Iris pigment epithelial cell (primary cell): ENCODE data around the gene RABEP2.
A peak's percentile ranks its signal among the peaks of the same experiment; 100 is the strongest.
"Not testable (repeated sequence)": the region's sequence is repeated elsewhere in the genome, so short reads cannot be mapped to it uniquely, and the experiment has no call there.

Experiments
- DNase-seq: peaks from one replicate; pipeline ENCODE4 v3.0.0-alpha.2; 2011; ENCODE audit warnings: low read depth

Gene RABEP2

DNA sequence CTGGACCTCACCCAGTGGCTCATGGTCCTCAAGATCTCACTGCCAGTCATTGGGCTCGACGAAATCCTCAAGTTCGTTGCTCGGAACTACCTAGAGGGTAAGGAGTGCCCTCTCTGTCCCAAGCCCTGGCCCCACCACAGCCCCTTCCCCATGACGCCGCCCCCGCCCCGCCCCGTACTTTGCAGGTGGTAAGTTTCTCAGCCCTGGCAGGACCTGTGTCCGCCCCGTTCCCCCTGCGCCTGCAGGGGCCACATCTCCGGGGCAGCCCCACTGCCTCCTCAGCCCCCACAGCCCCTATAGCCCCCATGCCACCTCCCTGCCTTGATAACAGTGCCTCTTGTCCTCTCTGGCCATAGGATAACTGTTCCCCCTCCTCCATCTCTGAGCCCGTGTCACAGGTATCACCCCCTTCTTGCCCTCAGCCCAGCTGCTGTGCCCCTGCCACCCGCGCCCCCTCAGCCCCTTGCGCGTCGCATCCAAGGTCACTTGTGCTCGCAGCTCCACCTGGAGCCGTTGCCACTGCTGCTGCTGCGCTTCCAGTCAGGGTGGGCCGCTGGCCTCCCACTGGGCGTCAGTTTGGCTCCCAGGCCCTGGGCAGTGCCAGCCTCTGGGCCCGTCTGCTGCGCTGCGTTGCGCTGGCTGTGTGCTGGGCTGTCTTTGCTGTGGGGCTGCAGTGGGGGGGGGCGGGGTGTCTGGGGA is 21.5 kb downstream of the RABEP2 start:
- DNase-seq = no peak

DNA sequence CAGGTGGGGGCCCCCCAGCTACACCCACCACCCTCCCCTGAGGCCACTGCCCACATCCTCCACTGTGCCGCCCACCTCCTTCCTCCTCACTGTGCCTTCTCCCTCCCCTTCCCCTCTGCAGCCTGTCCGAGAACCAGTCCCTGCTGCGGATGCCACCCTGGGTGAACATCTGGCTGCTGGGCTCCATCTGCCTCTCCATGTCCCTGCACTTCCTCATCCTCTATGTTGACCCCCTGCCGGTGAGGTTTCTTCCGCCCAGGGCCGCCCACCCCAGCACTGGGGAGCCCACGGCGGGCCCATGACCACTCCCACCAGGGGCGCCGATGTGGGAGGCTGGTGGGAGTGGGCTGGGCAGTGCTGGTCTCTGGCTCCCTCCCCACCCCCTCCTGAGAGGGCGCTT is 22.1 kb downstream of the RABEP2 start:
- DNase-seq = no peak

DNA sequence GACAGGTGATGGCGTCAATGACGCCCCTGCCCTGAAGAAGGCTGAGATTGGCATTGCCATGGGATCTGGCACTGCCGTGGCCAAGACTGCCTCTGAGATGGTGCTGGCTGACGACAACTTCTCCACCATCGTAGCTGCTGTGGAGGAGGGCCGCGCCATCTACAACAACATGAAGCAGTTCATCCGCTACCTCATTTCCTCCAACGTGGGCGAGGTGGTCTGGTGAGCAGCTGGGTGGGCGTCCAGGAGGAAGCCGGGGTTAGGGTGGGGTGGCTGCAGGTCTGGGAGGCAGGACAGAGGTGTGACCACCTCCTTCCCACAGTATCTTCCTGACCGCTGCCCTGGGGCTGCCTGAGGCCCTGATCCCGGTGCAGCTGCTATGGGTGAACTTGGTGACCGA is 23.2 kb downstream of the RABEP2 start:
- no peak for DNase-seq

DNA sequence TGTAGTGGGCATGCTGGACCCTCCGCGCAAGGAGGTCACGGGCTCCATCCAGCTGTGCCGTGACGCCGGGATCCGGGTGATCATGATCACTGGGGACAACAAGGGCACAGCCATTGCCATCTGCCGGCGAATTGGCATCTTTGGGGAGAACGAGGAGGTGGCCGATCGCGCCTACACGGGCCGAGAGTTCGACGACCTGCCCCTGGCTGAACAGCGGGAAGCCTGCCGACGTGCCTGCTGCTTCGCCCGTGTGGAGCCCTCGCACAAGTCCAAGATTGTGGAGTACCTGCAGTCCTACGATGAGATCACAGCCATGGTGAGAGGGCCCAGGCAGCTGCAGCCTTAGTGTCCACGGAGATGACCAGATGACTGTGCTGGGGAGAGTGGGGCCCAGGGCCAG is 24.4 kb downstream of the RABEP2 start:
- no peak for DNase-seq

DNA sequence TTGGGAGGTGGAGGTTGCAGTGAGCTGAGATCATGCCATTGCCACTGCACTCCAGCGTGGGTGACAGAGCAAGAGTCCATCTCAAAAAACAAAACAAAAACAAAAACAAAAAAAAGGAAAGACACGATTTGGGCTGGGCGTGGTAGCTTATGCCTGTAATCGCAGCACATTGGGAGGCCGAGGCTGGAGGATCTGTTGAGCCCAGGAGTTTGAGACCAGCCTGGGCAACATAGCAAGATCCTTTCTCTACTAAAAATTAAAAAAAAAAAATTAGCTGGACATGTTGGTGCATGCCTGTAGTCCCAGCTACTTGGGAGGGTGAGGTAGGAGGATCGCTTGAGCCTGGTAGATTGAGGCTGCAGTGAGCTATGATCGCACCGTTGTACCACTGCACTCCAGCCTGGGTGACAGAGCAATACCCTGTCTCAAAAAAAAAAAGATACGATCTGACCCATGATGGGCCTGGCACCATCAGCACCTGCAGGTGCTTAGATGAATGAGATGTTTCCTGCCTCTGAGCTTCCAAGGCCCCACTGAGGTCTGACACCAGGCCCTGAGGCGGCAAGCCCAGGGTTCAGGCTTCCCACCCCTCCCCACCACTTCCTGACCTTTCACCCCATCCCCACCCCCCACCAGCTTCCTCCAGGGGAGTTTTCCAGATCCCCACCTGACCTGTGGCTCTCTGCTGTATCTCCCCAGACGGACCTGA is 25.0 kb downstream of the RABEP2 start:
- DNase-seq = no peak

DNA sequence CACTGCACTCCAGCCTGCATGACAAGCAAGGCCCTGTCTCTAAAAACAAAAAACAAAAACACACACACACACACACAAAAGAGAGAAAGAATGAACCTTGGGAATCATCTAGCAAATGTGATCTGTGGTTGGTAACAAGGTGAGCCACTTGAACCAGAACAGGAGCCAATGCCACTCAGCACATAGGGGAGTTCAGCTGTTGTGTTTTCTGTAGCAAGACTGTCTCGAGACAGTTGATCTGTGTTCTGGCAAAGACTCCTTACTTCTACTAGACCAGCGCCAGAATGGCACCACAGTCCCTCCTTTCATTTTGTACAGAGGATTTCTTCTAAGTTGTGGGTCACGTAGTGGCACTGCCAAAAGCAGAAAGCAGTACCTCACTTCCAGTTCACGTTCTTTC is 26.1 kb downstream of the RABEP2 start:
- DNase-seq = no peak

DNA sequence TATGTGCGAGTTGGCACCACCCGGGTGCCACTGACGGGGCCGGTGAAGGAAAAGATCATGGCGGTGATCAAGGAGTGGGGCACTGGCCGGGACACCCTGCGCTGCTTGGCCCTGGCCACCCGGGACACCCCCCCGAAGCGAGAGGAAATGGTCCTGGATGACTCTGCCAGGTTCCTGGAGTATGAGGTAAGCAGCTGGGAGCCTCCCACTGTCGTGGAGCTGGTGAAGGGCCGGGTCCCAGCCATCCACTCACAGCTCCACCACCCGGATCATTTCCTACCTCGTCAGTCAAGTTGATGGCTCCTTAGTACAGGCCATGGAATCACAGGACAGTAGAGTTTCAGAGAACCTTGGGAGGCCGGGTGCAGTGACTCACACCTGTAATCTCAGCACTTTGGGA is 26.8 kb downstream of the RABEP2 start:
- no peak for DNase-seq

DNA sequence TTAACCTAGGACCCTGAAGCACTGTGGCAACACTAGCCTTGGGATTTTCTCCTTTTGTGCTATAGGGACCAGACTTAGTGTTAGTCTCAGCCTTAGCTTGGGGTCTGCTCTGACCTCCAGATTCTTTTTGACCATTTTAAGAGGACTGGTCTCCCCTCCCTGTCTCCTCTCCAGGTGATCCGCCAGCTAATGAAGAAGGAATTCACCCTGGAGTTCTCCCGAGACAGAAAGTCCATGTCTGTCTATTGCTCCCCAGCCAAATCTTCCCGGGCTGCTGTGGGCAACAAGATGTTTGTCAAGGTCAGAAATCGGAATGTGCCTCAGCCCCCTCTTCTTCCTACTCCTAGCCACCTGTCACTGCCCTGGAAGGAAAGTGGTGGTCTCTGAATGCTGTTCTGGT is 27.2 kb downstream of the RABEP2 start:
- no peak for DNase-seq

DNA sequence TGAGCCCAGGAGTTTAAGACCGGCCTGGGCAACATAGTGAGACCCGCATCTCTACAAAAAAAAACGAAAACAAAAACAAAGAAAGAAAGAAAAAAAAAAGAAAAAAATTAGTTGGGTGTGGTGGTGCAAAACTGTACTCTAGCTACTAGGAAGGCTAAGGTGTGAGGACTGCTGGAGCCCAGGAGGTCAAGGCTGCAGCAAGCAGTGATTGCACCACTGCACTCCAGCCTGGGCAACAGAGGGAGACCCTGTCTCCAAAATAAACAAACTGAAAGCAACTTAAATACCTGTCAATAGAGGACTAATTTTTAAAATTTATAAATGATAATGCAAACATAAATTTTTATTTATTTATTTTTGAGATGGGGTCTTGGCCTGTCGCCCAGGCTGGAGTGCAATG is 29.4 kb downstream of the RABEP2 start:
- no peak for DNase-seq

DNA sequence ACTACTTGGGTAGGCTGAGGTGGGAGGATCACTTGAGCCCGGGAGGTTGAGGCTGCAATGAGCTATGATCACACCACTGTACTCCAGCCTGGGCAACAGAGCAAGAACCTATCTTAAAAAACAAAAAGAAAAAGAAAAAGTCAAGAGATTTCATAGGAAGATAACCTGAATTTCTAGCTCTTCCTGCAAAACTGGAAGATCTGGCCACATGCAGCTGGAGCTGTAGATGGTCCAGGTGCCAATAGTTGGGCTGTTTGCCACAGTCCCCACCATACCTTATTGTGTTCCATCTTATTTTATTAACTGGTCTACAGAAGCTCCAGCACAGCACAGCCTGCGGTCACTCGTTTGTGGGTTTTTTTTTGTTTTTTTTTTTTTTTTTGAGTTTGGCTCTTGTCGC is 31.7 kb downstream of the RABEP2 start:
- DNase-seq = no peak

DNA sequence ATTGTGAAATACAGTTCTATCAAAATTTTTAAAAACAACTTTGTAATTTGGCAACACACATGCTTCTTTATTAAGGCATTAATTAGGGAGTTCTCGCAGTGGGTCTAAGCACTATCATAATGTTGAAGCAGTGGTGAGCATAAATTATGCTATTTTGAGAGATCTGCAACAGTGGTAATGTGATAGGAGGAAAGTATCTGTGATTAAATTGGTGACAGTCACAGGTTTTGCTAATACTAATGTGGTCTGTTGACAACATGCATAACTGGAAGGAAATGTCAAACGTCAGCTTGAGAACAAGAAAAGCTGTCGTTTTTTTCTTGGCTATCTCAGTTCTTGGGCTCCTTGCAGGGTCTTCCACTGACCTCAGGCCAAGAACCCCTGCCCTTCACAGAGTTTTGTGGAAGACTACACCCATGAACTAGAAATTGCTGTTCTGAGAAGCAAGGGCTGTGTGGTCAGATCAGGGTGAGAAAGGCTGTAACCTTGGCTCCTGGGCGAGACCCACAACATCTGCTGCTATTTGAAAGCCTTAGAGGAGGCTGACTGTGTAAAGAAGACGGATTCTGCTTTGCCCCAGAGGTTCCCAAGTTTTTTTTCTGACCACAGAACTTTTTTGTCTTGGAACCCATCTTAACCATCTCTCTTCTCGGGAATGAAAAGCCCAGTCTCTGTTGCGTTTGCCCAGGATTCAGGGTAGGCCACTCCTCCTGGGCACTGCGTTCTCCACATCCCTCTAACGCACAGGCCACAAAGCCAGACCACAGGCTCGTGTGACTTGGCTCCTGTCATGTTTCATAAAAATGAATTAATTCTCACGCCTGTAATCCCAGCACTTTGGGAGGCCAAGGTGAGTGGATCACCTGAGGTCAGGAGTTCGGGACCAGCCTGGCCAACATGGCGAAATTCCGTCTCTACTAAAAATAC is 32.8 kb downstream of the RABEP2 start:
- no peak for DNase-seq

DNA sequence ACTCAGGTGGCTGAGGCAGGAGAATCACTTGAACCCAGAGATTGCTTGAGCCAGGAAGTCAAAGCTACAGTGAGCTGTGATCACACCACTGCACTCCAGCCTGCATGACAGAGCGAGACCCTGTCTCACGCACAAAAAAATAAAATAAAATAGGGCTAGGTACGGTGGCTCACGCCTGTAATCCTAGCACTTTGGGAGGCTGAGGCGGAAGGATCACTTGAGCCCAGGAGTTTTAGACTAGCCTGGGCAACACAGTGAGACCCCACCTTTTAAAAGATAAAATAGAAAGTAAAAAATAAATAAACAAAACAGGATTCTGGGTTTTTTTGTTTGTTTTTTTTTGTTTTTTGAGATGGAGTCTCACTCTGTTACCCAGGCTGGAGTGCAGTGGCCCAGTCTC is 34.7 kb downstream of the RABEP2 start:
- DNase-seq = not testable (repeated sequence)

DNA sequence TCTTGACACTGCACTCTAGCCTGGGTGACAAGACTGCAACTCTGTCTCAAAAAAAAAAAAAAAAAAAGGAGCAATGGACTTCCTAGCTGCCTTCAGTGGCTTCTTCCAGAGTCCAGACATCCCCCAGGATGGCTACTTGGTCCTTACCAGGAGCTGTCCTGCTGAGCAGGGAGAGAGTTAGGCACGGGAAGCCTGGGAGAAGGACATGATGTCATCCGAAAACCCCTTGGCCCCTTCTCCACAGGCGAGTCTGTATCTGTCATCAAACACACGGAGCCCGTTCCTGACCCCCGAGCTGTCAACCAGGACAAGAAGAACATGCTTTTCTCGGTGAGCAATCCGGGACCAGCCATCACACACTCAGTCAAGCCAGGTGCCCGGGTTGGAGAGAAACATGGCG is 38.1 kb downstream of the RABEP2 start:
- no peak for DNase-seq

DNA sequence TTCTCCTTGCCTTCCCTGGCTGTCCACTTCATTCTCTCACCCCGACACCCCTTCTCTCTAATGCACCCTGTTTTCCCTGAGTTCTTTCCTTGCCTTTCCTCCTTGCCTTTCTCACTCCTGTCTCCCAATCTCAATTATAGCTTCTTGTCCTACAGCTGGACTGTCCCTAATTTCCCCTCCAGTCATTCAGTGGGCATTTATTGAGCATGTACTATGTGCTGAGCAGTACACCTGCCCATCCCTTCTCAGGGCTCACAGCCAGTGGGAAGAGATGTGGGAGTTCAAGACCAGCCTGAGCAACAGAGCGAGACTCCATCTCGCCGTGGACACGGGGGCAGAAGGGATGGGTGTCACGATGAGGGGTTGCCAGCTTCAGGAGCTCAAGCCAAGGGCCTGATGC is 41.0 kb downstream of the RABEP2 start:
- no peak for DNase-seq

DNA sequence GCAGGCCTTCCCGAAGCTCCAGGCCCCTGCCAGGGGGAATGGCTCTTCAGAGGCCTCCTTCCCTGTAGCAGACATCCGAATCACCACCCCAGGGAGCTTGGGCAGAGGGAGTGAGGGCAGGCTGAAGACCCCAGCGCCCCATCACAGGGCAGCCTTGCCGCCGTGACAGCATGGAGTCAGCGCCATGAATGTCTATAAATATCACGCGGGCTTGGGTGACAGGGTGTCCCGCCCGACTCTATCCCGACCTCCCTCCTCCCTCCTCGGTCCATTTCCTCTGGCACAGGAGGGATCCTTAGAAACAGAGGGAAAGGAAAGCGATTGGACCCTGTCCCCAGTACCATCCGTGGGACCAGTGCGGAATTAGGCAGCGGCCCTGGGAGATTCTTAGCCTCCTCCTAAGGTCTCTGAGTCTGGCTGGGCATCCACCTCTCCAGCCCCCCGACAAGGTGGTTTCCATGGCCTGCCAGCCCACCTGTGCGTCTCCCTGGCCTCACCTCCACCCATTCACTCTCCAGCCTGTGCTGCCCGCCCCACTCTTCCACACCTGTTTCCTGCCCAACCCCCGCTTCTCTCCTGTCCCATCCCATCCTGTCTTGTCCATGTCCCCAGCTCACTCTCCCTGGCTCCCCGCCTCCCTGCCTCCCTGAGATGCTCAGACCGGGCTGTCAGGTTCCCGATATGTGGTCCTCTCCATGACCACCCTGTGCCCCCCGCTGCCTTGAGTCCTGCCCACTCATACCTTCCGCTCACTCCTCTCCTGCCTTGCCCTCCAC is 41.6 kb downstream of the RABEP2 start:
- no peak for DNase-seq

DNA sequence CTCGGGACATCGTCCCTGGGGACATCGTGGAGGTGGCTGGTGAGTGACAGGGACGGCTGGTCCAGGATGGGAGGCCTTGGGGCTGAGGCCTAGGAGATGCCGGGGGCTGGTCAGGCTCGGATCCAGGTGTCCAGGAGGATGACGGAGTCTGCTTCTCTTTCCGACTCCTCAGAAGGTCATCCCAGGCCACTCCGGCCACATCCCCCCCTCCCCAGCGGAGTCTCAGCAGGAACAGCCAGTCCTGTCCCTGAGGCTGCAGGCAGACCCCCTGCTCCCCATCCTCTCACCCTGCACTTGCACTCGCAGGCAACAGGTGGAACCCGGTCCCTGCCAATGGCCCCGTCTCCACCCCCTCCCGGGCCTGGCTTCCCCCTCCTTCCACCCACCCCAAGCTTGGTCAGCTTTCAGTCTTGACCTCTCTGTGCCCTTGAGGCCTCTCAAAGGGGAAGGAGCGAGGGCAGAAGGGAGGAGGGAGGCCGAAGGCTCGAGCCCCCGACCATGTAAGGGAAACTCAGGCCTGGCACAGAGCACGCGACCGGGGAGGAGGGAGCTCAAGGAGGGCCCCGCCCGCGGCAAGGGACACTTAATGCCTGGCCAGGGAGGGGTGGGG is 42.4 kb downstream of the RABEP2 start:
- no peak for DNase-seq

DNA sequence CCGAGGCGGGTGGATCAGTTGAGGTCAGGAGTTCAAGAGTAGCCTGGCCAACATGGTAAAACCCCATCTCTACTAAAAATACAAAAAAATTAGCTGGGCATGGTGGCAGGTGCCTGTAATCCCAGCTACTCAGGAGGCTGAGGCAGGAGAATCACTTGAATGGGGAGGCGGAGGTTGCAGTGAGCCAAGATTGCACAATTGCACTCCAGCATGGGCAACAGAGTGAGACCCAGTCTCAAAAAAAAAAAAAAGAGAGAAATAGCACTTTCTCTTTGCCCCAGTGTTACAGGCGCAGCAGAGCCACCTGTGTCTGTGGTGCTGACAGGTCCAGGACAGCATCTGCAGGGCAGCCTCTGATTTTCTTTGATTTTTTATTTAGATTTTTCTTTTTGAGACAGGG is 43.5 kb downstream of the RABEP2 start:
- DNase-seq = not testable (repeated sequence)

DNA sequence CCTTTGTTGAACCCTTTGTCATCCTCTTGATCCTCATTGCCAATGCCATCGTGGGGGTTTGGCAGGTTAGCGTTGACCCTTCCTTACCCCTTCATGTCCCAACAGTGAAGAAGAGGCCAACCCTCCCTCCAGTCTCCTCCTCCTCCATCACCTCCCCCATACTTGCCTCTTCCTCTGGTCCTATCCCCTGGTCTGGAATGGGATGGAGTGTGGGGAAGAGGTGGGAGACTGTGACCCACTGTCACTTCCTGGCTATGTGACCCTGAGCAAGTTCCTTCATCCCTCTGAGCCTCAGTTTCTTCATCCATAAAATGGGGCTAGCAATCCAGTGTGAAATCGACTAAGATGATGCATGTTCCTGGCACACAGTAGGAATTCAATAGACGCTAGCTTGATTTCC is 44.1 kb downstream of the RABEP2 start:
- no peak for DNase-seq

DNA sequence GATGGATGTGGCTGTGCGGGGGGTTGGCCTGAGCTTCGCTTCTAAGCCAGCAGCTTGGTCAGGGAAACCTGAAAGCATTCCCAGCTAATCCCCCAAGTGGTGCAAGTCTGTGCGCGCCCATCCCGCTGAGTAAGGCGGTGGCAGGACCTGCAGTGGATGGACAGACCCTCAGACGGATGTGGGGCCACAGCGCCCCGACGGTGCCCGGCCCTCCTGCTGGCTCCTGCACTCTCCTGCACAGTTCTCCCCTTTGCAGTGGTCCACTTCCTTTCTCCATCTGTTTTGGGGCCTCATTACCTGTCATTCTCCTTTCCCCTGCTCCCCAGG is 44.5 kb downstream of the RABEP2 start:
- DNase-seq = no peak

DNA sequence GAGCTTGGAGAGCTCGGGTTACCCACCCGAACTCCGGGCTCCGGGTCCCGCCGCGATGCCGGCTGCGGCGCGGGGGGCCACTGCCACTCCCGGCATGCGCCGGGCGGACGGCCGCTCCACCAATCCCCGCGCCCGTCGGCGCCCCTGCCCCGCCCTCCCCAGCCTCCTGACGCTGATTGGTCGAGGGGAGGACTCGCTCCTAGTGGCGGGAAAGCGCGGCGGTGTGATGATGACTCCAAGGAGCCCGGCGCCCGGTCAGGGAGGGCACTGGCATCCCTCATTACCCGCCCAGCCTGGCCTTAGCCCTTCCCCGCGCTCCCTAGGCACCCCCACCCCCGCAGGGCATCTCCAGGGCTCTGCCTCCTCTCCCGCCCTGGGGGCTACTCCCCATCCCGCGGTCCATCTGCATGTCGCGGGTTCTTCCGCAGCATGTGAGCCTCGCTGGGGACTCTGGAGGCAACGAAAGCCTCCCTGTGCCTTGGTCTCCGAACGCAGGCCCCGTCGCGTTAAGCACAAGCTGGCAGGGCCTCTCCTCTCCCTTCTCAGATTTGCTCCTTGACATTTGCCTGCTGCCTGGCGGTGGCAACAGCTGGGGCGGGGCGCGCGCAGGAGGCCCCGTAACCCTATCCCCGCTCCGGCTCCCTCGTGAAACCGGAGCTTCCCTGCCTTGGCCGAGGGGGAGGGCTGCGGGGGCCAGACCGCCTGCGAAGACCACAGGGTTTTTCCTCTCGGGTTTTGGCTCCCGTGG is 45.0 kb downstream of the RABEP2 start:
- peak; percentile 81 for DNase-seq

DNA sequence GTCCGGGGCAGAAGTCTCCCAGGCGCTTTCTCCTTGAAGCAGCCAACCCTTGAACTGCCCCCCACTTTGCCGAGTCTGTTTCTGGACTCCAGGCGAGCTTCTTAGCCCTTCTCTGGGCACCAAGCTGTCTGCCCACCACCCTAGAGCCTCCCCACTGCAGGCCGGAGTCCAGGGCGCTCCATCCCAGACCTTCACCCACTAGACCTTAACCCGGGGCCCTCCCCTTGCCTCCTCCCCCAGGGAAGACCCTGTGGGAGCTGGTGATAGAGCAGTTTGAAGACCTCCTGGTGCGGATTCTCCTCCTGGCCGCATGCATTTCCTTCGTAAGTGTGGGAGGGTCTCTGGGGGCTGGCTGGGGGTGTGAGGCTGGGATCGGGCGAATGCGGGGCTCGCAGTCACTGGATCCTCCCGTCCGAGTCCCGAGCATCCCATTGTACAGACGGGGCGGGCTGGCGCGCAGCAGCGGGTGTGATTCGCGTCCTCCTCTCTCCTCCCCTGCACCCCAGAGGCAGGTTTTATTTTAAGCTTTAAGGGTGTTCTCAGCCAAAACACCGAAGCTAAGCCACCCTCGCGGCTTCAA is 45.7 kb downstream of the RABEP2 start:
- DNase-seq = no peak
